ENCODE results near the gene ALAS1.

ALAS1 gene

GRCh38 chr3:52153389-52154096, 44.4 kb upstream of the ALAS1 start:
- no peak for TF ChIP-seq CTCF (IDR thresholded peaks at IDR 0.05)
- H3K9me3 Mint-ChIP-seq = no peaks in the 10 kb centered on the region
- H3K4me3 Mint-ChIP-seq = peak overlapping the region; percentile 93
- peaks cover 27% of the 10 kb centered on the region for H3K4me1 Mint-ChIP-seq
- DNase-seq = peak; percentile 45
- H3K27ac Mint-ChIP-seq = no peak overlapping the region
- peaks cover 3% of the 10 kb centered on the region for H3K27me3 Mint-ChIP-seq (ENCODE audit: low read depth, poor library complexity)
- peaks cover 5% of the 10 kb centered on the region for H3K36me3 Mint-ChIP-seq (ENCODE audit: low read depth)

GRCh38 chr3:52154135-52155094, 43.5 kb upstream of the ALAS1 start, which contains the start of gene POC1A:
TSS of gene POC1A (minus strand) at chr3:52154423. CDS start at chr3:52154372, 51 bp downstream.
- H3K9me3 Mint-ChIP-seq = no peaks in the 10 kb centered on the region
- peaks cover 3% of the 10 kb centered on the region for H3K27me3 Mint-ChIP-seq (ENCODE audit: low read depth, poor library complexity)
- H3K4me1 Mint-ChIP-seq = peaks cover 27% of the 10 kb centered on the region
- peak; percentile 91 for DNase-seq
- TF ChIP-seq CTCF (IDR thresholded peaks at IDR 0.05) = no peak
- H3K4me3 Mint-ChIP-seq = peak within 1 kb of the TSS; percentile 93
- peak within 1 kb of the TSS; percentile 97 for H3K27ac Mint-ChIP-seq
- peaks cover 2% of the 10 kb centered on the region for H3K36me3 Mint-ChIP-seq (ENCODE audit: low read depth)

GRCh38 chr3:52155912-52156311, 42.0 kb upstream of the ALAS1 start:
- Mint-ChIP-seq H3K9me3 (no peaks in the 10 kb centered on the region), H3K36me3 (ENCODE audit: low read depth) (no peaks in the 10 kb centered on the region), H3K4me3 (peak overlapping the region; percentile 65), H3K27ac (no peak overlapping the region), H3K27me3 (ENCODE audit: low read depth, poor library complexity) (peaks cover 3% of the 10 kb centered on the region), H3K4me1 (peaks cover 25% of the 10 kb centered on the region)
- DNase-seq = no peak
- TF ChIP-seq CTCF (IDR thresholded peaks at IDR 0.05) = no peak

GRCh38 chr3:52159503-52159902, 38.5 kb upstream of the ALAS1 start:
- H3K27ac Mint-ChIP-seq = no peak overlapping the region
- DNase-seq = no peak
- H3K9me3 Mint-ChIP-seq = peaks cover 16% of the 10 kb centered on the region
- no peaks in the 10 kb centered on the region for H3K36me3 Mint-ChIP-seq (ENCODE audit: low read depth)
- no peak for TF ChIP-seq CTCF (IDR thresholded peaks at IDR 0.05)
- peaks cover 6% of the 10 kb centered on the region for H3K27me3 Mint-ChIP-seq (ENCODE audit: low read depth, poor library complexity)
- H3K4me1 Mint-ChIP-seq = peaks cover 5% of the 10 kb centered on the region
- no peak overlapping the region for H3K4me3 Mint-ChIP-seq

GRCh38 chr3:52162250-52162872, 35.6 kb upstream of the ALAS1 start:
- no peaks in the 10 kb centered on the region for H3K36me3 Mint-ChIP-seq (ENCODE audit: low read depth)
- TF ChIP-seq CTCF (IDR thresholded peaks at IDR 0.05) = no peak
- peaks cover 11% of the 10 kb centered on the region for H3K27me3 Mint-ChIP-seq (ENCODE audit: low read depth, poor library complexity)
- H3K4me1 Mint-ChIP-seq = no peaks in the 10 kb centered on the region
- DNase-seq = no peak
- peaks cover 28% of the 10 kb centered on the region for H3K9me3 Mint-ChIP-seq
- no peak overlapping the region for H3K27ac Mint-ChIP-seq
- H3K4me3 Mint-ChIP-seq = no peak overlapping the region

All from nephron progenitor cell (in vitro differentiated cells).